ENCODE data around the gene GMPPB.
"Not testable (repeated sequence)": the region's sequence is repeated elsewhere in the genome, so short reads cannot be mapped to it uniquely, and the experiment has no call there.

GMPPB gene

DNA sequence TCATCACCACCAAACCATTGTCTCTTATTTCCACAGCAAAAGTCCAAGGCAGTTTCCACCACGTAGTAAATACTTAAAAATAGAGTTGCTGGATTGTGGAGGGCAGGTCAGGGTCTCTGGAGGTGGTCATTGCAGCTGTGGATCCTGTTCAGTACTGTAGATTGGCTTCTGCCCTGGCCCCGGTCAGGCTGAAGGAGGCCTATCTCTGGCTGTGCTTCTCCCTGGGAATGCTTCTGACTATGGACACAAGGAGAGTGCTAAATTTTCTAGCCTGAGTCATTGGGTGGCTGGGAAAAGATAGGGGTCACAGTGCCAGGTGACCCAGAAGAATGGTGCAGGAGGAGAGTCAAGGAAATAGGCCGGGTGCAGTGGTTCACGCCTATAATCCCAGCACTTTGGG is 26.3 kb upstream of the GMPPB start:
- Histone ChIP-seq H3K4me1 (ENCODE audit: low read length) (no peaks in the 10 kb centered on the region), H3K4me3 (ENCODE audit: low read length) (no peak overlapping the region), H3K9me2 (replicated peaks; ENCODE audit: insufficient read depth, low read length) (no peaks in the 10 kb centered on the region), H3K27me3 (replicated peaks; ENCODE audit: insufficient read depth, low read length) (no peaks in the 10 kb centered on the region), H3K9ac (ENCODE audit: low read length) (no peak overlapping the region), H3K36me3 (replicated peaks; ENCODE audit: insufficient read depth, low read length) (0 out of 2 replicates have a peak, but pooled peaks cover 4% of the 10 kb centered on the region), H4K20me1 (ENCODE audit: insufficient read depth, low read length) (no peaks in the 10 kb centered on the region), H3K79me2 (ENCODE audit: low read length) (peaks cover 49% of the 10 kb centered on the region), H3F3A (ENCODE audit: insufficient read depth, low read length) (no peaks in the 10 kb centered on the region), H3K27ac (ENCODE audit: low read length) (no peak overlapping the region), H3K4me2 (ENCODE audit: low read depth, low read length) (no peak overlapping the region), H3K9me3 (replicated peaks; ENCODE audit: insufficient read depth, low read length) (no peaks in the 10 kb centered on the region), H2AFZ (ENCODE audit: low read length) (no peak overlapping the region)
- TF ChIP-seq EZH2 (optimal IDR thresholded peaks at IDR 0.05; ENCODE audit: low read depth, low read length) (no peak), EZH2phosphoT487 (IDR thresholded peaks at IDR 0.05; ENCODE audit: low read length) (no peak)
- DNase-seq, result no peak

DNA sequence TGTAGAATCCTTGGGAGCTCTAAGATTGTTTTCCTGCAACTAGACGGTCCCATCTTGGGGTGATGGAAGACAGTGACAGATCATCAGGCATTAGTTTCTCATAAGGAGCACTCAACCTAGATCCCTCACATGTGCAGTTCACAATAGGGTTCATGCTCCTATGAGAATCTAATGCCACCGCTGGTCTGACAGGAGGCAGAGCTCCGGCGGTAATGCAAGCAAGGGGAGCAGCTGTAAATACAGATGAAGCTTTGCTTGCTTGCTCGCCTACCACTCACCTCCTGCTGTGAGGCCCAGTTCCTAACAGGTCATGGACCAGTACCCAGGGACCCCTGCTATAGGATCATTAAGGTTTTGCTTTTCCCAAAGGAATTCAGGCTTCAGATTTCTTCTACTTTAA is 25.1 kb upstream of the GMPPB start:
- not testable (repeated sequence) for H3K4me3 ChIP-seq (ENCODE audit: low read length); H3K9ac ChIP-seq (ENCODE audit: low read length); H3K4me1 ChIP-seq (ENCODE audit: low read length); H2AFZ ChIP-seq (ENCODE audit: low read length); DNase-seq; H4K20me1 ChIP-seq (ENCODE audit: insufficient read depth, low read length); H3K4me2 ChIP-seq (ENCODE audit: low read depth, low read length); H3F3A ChIP-seq (ENCODE audit: insufficient read depth, low read length); H3K27me3 ChIP-seq (replicated peaks; ENCODE audit: insufficient read depth, low read length); H3K36me3 ChIP-seq (replicated peaks; ENCODE audit: insufficient read depth, low read length); H3K9me2 ChIP-seq (replicated peaks; ENCODE audit: insufficient read depth, low read length); H3K27ac ChIP-seq (ENCODE audit: low read length); H3K9me3 ChIP-seq (replicated peaks; ENCODE audit: insufficient read depth, low read length)
- peaks cover 37% of the 10 kb centered on the region for H3K79me2 ChIP-seq (ENCODE audit: low read length)

DNA sequence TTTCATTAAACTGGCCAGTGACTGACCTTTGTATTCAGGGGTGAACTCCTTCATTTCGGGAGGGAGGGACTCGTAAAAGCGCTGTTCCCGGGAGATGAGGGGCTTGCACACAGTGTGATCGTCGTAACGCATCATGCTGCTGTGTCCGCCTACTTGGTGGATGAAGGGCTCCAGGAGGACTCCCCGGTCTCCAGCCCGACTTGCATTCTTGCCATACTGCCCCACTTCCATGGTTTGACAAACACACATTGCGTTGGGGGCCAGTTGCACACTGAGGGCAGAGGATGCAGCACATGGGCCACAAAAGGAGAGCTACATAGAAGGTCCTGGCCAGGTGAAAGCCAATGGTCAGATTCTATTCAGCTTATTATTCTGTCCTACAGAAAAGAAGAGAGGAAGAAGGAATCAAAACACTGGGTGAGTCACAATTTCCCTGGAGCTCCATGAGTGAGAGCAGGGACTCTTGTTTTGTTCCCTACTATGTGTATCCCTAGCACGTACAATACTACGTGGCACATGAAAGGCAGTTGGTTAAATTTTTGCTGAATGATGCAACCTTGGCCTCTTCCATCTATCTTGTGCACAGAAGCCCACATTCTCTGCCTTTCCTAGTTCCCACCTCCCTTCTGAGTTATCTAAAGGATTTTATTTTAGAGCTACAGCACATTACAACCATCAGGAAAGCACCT is 24.2 kb upstream of the GMPPB start:
- no peak overlapping the region for H2AFZ ChIP-seq (ENCODE audit: low read length)
- no peaks in the 10 kb centered on the region for H3K9me2 ChIP-seq (replicated peaks; ENCODE audit: insufficient read depth, low read length)
- 0 out of 2 replicates have a peak, but pooled peaks cover 4% of the 10 kb centered on the region for H3K36me3 ChIP-seq (replicated peaks; ENCODE audit: insufficient read depth, low read length)
- H3K79me2 ChIP-seq (ENCODE audit: low read length), result peaks cover 32% of the 10 kb centered on the region
- H3K27ac ChIP-seq (ENCODE audit: low read length), result no peak overlapping the region
- H3F3A ChIP-seq (ENCODE audit: insufficient read depth, low read length), result no peaks in the 10 kb centered on the region
- no peaks in the 10 kb centered on the region for H4K20me1 ChIP-seq (ENCODE audit: insufficient read depth, low read length)
- no peak overlapping the region for H3K9ac ChIP-seq (ENCODE audit: low read length)
- no peak overlapping the region for H3K4me3 ChIP-seq (ENCODE audit: low read length)
- no peak for DNase-seq
- no peaks in the 10 kb centered on the region for H3K9me3 ChIP-seq (replicated peaks; ENCODE audit: insufficient read depth, low read length)
- no peaks in the 10 kb centered on the region for H3K4me1 ChIP-seq (ENCODE audit: low read length)
- no peak overlapping the region for H3K4me2 ChIP-seq (ENCODE audit: low read depth, low read length)
- TF ChIP-seq, protein P1, sequence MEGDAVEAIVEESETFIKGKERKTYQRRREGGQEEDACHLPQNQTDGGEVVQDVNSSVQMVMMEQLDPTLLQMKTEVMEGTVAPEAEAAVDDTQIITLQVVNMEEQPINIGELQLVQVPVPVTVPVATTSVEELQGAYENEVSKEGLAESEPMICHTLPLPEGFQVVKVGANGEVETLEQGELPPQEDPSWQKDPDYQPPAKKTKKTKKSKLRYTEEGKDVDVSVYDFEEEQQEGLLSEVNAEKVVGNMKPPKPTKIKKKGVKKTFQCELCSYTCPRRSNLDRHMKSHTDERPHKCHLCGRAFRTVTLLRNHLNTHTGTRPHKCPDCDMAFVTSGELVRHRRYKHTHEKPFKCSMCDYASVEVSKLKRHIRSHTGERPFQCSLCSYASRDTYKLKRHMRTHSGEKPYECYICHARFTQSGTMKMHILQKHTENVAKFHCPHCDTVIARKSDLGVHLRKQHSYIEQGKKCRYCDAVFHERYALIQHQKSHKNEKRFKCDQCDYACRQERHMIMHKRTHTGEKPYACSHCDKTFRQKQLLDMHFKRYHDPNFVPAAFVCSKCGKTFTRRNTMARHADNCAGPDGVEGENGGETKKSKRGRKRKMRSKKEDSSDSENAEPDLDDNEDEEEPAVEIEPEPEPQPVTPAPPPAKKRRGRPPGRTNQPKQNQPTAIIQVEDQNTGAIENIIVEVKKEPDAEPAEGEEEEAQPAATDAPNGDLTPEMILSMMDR (IDR thresholded peaks at IDR 0.05; ENCODE audit: low read length), result no peak
- TF ChIP-seq EZH2 (optimal IDR thresholded peaks at IDR 0.05; ENCODE audit: low read depth, low read length) (no peak), EZH2phosphoT487 (IDR thresholded peaks at IDR 0.05; ENCODE audit: low read length) (no peak)
- H3K27me3 ChIP-seq (replicated peaks; ENCODE audit: insufficient read depth, low read length), result no peaks in the 10 kb centered on the region

DNA sequence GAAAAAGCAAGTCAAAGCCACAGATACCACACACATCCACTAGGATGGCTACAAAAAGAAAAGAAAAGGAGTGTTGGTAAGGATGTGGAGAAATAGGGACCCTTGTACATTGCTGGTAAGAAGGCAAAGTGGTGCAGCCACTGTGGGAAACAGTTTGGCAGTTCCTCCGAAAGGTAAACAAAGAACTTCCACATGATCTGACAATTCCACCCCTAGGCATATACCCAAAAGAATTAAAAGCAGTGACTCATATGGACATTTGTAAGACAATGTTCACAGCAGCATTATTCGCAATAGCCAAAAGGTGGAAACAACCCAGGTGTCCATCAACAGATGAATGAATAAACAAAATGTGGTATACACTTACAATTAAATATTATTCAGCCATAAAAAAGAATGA is 22.2 kb upstream of the GMPPB start:
- H3K27ac ChIP-seq (ENCODE audit: low read length), result no peak overlapping the region
- H3F3A ChIP-seq (ENCODE audit: insufficient read depth, low read length), result no peaks in the 10 kb centered on the region
- H2AFZ ChIP-seq (ENCODE audit: low read length), result no peak overlapping the region
- H3K9ac ChIP-seq (ENCODE audit: low read length), result no peak overlapping the region
- H3K4me1 ChIP-seq (ENCODE audit: low read length), result no peaks in the 10 kb centered on the region
- H3K36me3 ChIP-seq (replicated peaks; ENCODE audit: insufficient read depth, low read length), result 0 out of 2 replicates have a peak, but pooled peaks cover 4% of the 10 kb centered on the region
- no peaks in the 10 kb centered on the region for H3K9me2 ChIP-seq (replicated peaks; ENCODE audit: insufficient read depth, low read length)
- no peak for DNase-seq
- TF ChIP-seq, protein P1 (IDR thresholded peaks at IDR 0.05; ENCODE audit: low read length), result no peak
- TF ChIP-seq EZH2phosphoT487 (IDR thresholded peaks at IDR 0.05; ENCODE audit: low read length) (no peak), EZH2 (optimal IDR thresholded peaks at IDR 0.05; ENCODE audit: low read depth, low read length) (no peak)
- H3K79me2 ChIP-seq (ENCODE audit: low read length), result peaks cover 26% of the 10 kb centered on the region
- H3K4me3 ChIP-seq (ENCODE audit: low read length), result no peak overlapping the region
- H3K9me3 ChIP-seq (replicated peaks; ENCODE audit: insufficient read depth, low read length), result no peaks in the 10 kb centered on the region
- H3K4me2 ChIP-seq (ENCODE audit: low read depth, low read length), result no peak overlapping the region
- no peaks in the 10 kb centered on the region for H3K27me3 ChIP-seq (replicated peaks; ENCODE audit: insufficient read depth, low read length)
- no peaks in the 10 kb centered on the region for H4K20me1 ChIP-seq (ENCODE audit: insufficient read depth, low read length)

Measured in MM.1S (cell line).